Measurements from ENCODE around the gene DCAF6. TPM values are rescaled to one million over a fixed set of nuclear protein-coding genes. Genes with fewer than 3 reads are reported as not detected.

The DCAF6 gene
- total RNA-seq, 1 donor from 2014 or later: 28.6 TPM

DNA sequence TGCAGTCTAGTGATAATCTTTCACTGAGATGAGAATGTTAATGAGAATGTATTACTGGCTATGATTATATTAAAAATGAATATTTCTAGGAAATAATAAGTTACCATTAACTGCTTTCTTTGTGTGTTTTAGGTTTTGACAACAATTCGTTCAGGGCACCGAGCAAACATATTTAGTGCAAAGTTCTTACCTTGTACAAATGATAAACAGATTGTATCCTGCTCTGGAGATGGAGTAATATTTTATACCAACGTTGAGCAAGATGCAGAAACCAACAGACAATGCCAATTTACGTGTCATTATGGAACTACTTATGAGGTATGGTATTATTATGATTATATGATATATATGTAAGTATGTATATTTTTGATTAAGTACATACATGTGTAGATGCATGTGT, 38.2 kb downstream of the DCAF6 start:
- peaks cover 2% of the 10 kb centered on the region for H3K9me3 Mint-ChIP-seq
- no peak for DNase-seq (ENCODE audit: low spot score)
- no peak overlapping the region for H3K4me3 Mint-ChIP-seq
- H3K9ac ChIP-seq: no peak overlapping the region
- H3F3A ChIP-seq (ENCODE audit: low read depth): no peaks in the 10 kb centered on the region
- H3K4me1 Mint-ChIP-seq: no peaks in the 10 kb centered on the region
- H3K27ac Mint-ChIP-seq: no peak overlapping the region
- no peak for TF ChIP-seq EZH2 (IDR thresholded peaks at IDR 0.05)
- no peak for TF ChIP-seq EZH2phosphoT487 (IDR thresholded peaks at IDR 0.05)
- TF ChIP-seq, protein P1, sequence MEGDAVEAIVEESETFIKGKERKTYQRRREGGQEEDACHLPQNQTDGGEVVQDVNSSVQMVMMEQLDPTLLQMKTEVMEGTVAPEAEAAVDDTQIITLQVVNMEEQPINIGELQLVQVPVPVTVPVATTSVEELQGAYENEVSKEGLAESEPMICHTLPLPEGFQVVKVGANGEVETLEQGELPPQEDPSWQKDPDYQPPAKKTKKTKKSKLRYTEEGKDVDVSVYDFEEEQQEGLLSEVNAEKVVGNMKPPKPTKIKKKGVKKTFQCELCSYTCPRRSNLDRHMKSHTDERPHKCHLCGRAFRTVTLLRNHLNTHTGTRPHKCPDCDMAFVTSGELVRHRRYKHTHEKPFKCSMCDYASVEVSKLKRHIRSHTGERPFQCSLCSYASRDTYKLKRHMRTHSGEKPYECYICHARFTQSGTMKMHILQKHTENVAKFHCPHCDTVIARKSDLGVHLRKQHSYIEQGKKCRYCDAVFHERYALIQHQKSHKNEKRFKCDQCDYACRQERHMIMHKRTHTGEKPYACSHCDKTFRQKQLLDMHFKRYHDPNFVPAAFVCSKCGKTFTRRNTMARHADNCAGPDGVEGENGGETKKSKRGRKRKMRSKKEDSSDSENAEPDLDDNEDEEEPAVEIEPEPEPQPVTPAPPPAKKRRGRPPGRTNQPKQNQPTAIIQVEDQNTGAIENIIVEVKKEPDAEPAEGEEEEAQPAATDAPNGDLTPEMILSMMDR (IDR thresholded peaks at IDR 0.05): no peak
- H3K27me3 ChIP-seq: no peaks in the 10 kb centered on the region
- peaks cover 6% of the 10 kb centered on the region for H3K36me3 ChIP-seq
- H3K4me2 ChIP-seq: no peak overlapping the region
- no peaks in the 10 kb centered on the region for H4K20me1 ChIP-seq (ENCODE audit: low read depth)
- no peaks in the 10 kb centered on the region for H3K27me3 Mint-ChIP-seq (ENCODE audit: insufficient read depth, low read depth)
- no peak overlapping the region for H3K27ac ChIP-seq
- H3K9me3 ChIP-seq (ENCODE audit: low read depth): no peaks in the 10 kb centered on the region
- H3K4me1 ChIP-seq: no peaks in the 10 kb centered on the region
- H2AFZ ChIP-seq (replicated peaks): no peak overlapping the region
- H3K79me2 ChIP-seq (ENCODE audit: low read depth): no peaks in the 10 kb centered on the region
- H3K4me3 ChIP-seq: no peak overlapping the region
- H3K36me3 Mint-ChIP-seq: peaks cover 24% of the 10 kb centered on the region

DNA sequence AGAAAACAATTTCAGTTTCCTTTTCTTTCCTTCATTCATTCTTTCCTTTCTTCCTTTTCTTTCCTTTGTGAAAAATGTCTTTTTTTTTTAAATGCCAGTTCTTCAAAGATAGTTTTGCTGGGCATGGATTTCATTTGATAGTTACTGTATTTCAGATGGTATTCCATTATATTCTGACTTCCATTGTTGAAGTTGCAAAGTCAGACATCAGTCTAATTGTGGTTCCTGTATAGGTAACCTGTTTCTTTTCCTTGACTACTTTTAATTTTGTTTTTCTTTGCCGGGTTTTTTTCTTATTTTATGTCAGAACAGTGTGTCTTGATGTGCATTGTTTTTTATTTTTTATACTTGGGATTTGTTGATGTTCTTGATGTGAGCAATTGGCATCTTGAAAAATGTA, 40.8 kb downstream of the DCAF6 start:
- DNase-seq (ENCODE audit: low spot score): no peak
- Histone ChIP-seq H3K27me3 (no peaks in the 10 kb centered on the region), H4K20me1 (ENCODE audit: low read depth) (no peaks in the 10 kb centered on the region), H3F3A (ENCODE audit: low read depth) (no peaks in the 10 kb centered on the region), H3K27ac (no peak overlapping the region), H3K9ac (no peak overlapping the region), H2AFZ (replicated peaks) (no peak overlapping the region), H3K36me3 (peaks cover 6% of the 10 kb centered on the region), H3K4me3 (no peak overlapping the region), H3K79me2 (ENCODE audit: low read depth) (peaks cover 12% of the 10 kb centered on the region), H3K9me3 (ENCODE audit: low read depth) (no peaks in the 10 kb centered on the region), H3K4me1 (no peaks in the 10 kb centered on the region), H3K4me2 (no peak overlapping the region)
- H3K36me3 Mint-ChIP-seq: peaks cover 36% of the 10 kb centered on the region
- no peak overlapping the region for H3K27ac Mint-ChIP-seq
- H3K4me3 Mint-ChIP-seq: no peak overlapping the region
- H3K4me1 Mint-ChIP-seq: no peaks in the 10 kb centered on the region
- peaks cover 2% of the 10 kb centered on the region for H3K9me3 Mint-ChIP-seq
- H3K27me3 Mint-ChIP-seq (ENCODE audit: insufficient read depth, low read depth): no peaks in the 10 kb centered on the region
- TF ChIP-seq EZH2 (IDR thresholded peaks at IDR 0.05) (no peak), EZH2phosphoT487 (IDR thresholded peaks at IDR 0.05) (no peak)
- TF ChIP-seq, protein P1 (IDR thresholded peaks at IDR 0.05): no peak

DNA sequence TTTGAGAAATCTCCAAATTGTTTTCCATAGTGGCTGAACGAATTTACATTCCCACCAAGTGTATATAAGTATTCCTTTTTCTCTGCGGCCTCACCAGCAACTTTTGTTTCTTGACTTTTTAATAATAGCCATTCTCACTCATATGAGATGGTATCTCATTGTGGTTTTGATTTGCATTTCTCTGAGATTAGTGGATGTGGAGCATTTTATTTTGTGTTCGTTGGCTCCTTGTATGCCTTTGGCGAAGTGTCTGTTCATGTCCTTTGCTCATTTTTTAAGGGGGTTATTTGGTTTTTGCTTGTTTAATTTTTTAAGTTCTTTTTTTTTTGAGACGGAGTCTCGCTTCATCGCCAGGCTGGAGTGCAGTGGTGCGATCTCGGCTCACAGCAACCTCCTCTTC, 45.5 kb downstream of the DCAF6 start:
- Histone ChIP-seq H3K27ac (no peak overlapping the region), H3K9ac (no peak overlapping the region), H3K79me2 (ENCODE audit: low read depth) (peaks cover 31% of the 10 kb centered on the region), H3K4me3 (no peak overlapping the region), H3K36me3 (peaks cover 6% of the 10 kb centered on the region), H3F3A (ENCODE audit: low read depth) (no peaks in the 10 kb centered on the region), H2AFZ (replicated peaks) (no peak overlapping the region), H3K4me1 (no peaks in the 10 kb centered on the region), H3K27me3 (no peaks in the 10 kb centered on the region), H4K20me1 (ENCODE audit: low read depth) (no peaks in the 10 kb centered on the region), H3K9me3 (ENCODE audit: low read depth) (no peaks in the 10 kb centered on the region), H3K4me2 (no peak overlapping the region)
- H3K4me3 Mint-ChIP-seq: no peak overlapping the region
- no peaks in the 10 kb centered on the region for H3K27me3 Mint-ChIP-seq (ENCODE audit: insufficient read depth, low read depth)
- TF ChIP-seq, protein P1 (IDR thresholded peaks at IDR 0.05): no peak
- no peak for TF ChIP-seq EZH2 (IDR thresholded peaks at IDR 0.05)
- TF ChIP-seq EZH2phosphoT487 (IDR thresholded peaks at IDR 0.05): no peak
- no peaks in the 10 kb centered on the region for H3K4me1 Mint-ChIP-seq
- H3K27ac Mint-ChIP-seq: no peak overlapping the region
- no peak for DNase-seq (ENCODE audit: low spot score)
- H3K36me3 Mint-ChIP-seq: peaks cover 30% of the 10 kb centered on the region
- H3K9me3 Mint-ChIP-seq: peaks cover 2% of the 10 kb centered on the region
